Mesothelial cell of epicardium (in vitro differentiated cells): Measurements from ENCODE around the gene IL1RAPL2. TPM values are rescaled to one million over a fixed set of nuclear protein-coding genes. Genes with fewer than 3 reads are reported as not detected.

Experiments used
- DNase-seq, 2 experiments: peaks; one replicate each; pipeline ENCODE4 v3.0.0; 2021; ENCODE audit warnings: low spot score in 2 of 2; ENCODE audit not compliant: unreplicated experiment in 2 of 2
- H3K27ac Mint-ChIP-seq: 2 replicates; pipeline ENCODE4 v1.8.0; 2021; ENCODE audit warnings: mixed read lengths
- H3K27me3 Mint-ChIP-seq: 2 replicates; pipeline ENCODE4 v1.8.0; 2021; ENCODE audit warnings: low read depth, mixed read lengths
- H3K36me3 Mint-ChIP-seq: 2 replicates; pipeline ENCODE4 v1.8.0; 2021; ENCODE audit warnings: mixed read lengths
- H3K4me1 Mint-ChIP-seq: 2 replicates; pipeline ENCODE4 v1.8.0; 2021; ENCODE audit warnings: mixed read lengths
- H3K4me3 Mint-ChIP-seq: 2 replicates; pipeline ENCODE4 v1.8.0; 2021; ENCODE audit warnings: mild to moderate bottlenecking, moderate library complexity, mixed read lengths
- H3K9me3 Mint-ChIP-seq: 2 replicates; pipeline ENCODE4 v1.8.0; 2021; ENCODE audit warnings: mixed read lengths
- CTCF ChIP-seq: fragments of 200-600 bp; sonication (generic); IDR thresholded peaks from one replicate; pipeline ENCODE4 v1.5.0; 2021; ENCODE audit warnings: antibody characterized with exemption; ENCODE audit not compliant: unreplicated experiment
- total RNA-seq: library from RNA; stranded (reverse); gene quantifications from 3 replicates; pipeline ENCODE4 v1.2.1, GENCODE V29; 2021

Gene IL1RAPL2
- total RNA-seq, 1 donor from 2014 or later: 0.92 TPM

GRCh38 chrX:105647749-105648148 lies 1081.8 kb downstream of the IL1RAPL2 start:
- H3K36me3 Mint-ChIP-seq: no peaks in the 10 kb centered on the region
- H3K4me3 Mint-ChIP-seq: no peak overlapping the region
- H3K9me3 Mint-ChIP-seq: peaks cover 20% of the 10 kb centered on the region
- H3K4me1 Mint-ChIP-seq: no peaks in the 10 kb centered on the region
- H3K27me3 Mint-ChIP-seq: no peaks in the 10 kb centered on the region
- no peak for DNase-seq
- no peak for TF ChIP-seq CTCF
- H3K27ac Mint-ChIP-seq: no peak overlapping the region

GRCh38 chrX:105648732-105649131 lies 1082.7 kb downstream of the IL1RAPL2 start:
- Mint-ChIP-seq H3K4me1 (no peaks in the 10 kb centered on the region), H3K27ac (no peak overlapping the region), H3K4me3 (no peak overlapping the region), H3K36me3 (no peaks in the 10 kb centered on the region), H3K9me3 (peaks cover 23% of the 10 kb centered on the region), H3K27me3 (no peaks in the 10 kb centered on the region)
- no peak for TF ChIP-seq CTCF
- no peak for DNase-seq

GRCh38 chrX:105650577-105650976 lies 1084.6 kb downstream of the IL1RAPL2 start:
- Mint-ChIP-seq H3K27ac (no peak overlapping the region), H3K4me3 (no peak overlapping the region), H3K9me3 (peaks cover 25% of the 10 kb centered on the region), H3K36me3 (no peaks in the 10 kb centered on the region), H3K4me1 (no peaks in the 10 kb centered on the region), H3K27me3 (no peaks in the 10 kb centered on the region)
- no peak for TF ChIP-seq CTCF
- DNase-seq: no peak

- TF ChIP-seq CTCF: no peak
- H3K36me3 Mint-ChIP-seq: no peaks in the 10 kb centered on the region
- H3K27me3 Mint-ChIP-seq: no peaks in the 10 kb centered on the region
- H3K27ac Mint-ChIP-seq: no peak overlapping the region
- no peak overlapping the region for H3K4me3 Mint-ChIP-seq
- H3K4me1 Mint-ChIP-seq: no peaks in the 10 kb centered on the region
- no peak for DNase-seq
- peaks cover 22% of the 10 kb centered on the region for H3K9me3 Mint-ChIP-seq
These were observed 1085.0 kb downstream of the IL1RAPL2 start for GRCh38 chrX:105650986-105651385.

- H3K4me3 Mint-ChIP-seq: no peak overlapping the region
- H3K4me1 Mint-ChIP-seq: no peaks in the 10 kb centered on the region
- no peak overlapping the region for H3K27ac Mint-ChIP-seq
- DNase-seq: no peak
- H3K9me3 Mint-ChIP-seq: peaks cover 25% of the 10 kb centered on the region
- TF ChIP-seq CTCF: no peak
- H3K27me3 Mint-ChIP-seq: no peaks in the 10 kb centered on the region
- H3K36me3 Mint-ChIP-seq: no peaks in the 10 kb centered on the region
These were observed 1087.9 kb downstream of the IL1RAPL2 start for GRCh38 chrX:105653891-105654290.

GRCh38 chrX:105658136-105658535 lies 1092.1 kb downstream of the IL1RAPL2 start:
- Mint-ChIP-seq H3K27me3 (no peaks in the 10 kb centered on the region), H3K4me1 (no peaks in the 10 kb centered on the region), H3K27ac (no peak overlapping the region), H3K9me3 (peaks cover 39% of the 10 kb centered on the region), H3K4me3 (no peak overlapping the region), H3K36me3 (no peaks in the 10 kb centered on the region)
- no peak for TF ChIP-seq CTCF
- DNase-seq: no peak
